HepG2 (cell line): ENCODE results near the gene TTLL1. TPM values are rescaled to one million over a fixed set of nuclear protein-coding genes. Genes with fewer than 3 reads are reported as not detected.

Experiments used
- ATAC-seq: fragments of 200-7000 bp; cut with Tn5 transposase; 3 replicates; pipeline ENCODE4 v1.9.1; 2020; ENCODE audit warnings: mild to moderate bottlenecking, moderate library complexity
- BruUV-seq: library from RNA; stranded (reverse); fragments of 400-500 nt; replicated peaks from 2 replicates; lab custom pipeline; 2021; lab: Mats Ljungman, UMichigan
- CTCF ChIA-PET: fragments of 300-600 bp; formaldehyde crosslinking; extraction: SDS; loops from one replicate; lab custom pipeline; 2021; ENCODE audit warnings: low total read pairs, inconsistent platforms, low intra/inter-chr PET ratio; lab: Yijun Ruan, JAX
- POLR2A ChIA-PET: fragments of 350-600 bp; sonication (Branson Sonifier 250); formaldehyde crosslinking; loops from one replicate; lab custom pipeline; 2020; ENCODE audit warnings: antibody characterized with exemption, inconsistent platforms; lab: Yijun Ruan, JAX
- DNase-seq: peaks from one replicate; pipeline ENCODE4 v3.0.0-alpha.2; 2015; ENCODE audit warnings: low spot score
- FAIRE-seq: peaks from 3 replicates; lab custom pipeline; 2011; peaks lifted over from hg19 to GRCh38; lab: Jason Lieb, UNC
- H2AFZ ChIP-seq: one replicate; pipeline ENCODE4 v1.6.1; 2011; ENCODE audit warnings: low read length, inconsistent platforms
- H3K27ac ChIP-seq: fragments of 300-600 bp; 3 replicates; pipeline ENCODE4 v1.8.0; 2011; ENCODE audit warnings: mixed run types, mild to moderate bottlenecking, mixed read lengths, low read length, inconsistent platforms; ENCODE audit not compliant: insufficient read depth; ENCODE audit errors: extremely low read length
- H3K27me3 ChIP-seq, 2 experiments: fragments of 200-600 bp in 1 of 2; 2 replicates in 1 of 2; 3 replicates in 1 of 2; pipeline versions ENCODE4 v1.6.0 to v1.8.0; 2011; ENCODE audit warnings: low read length in 2 of 2, mild to moderate bottlenecking in 2 of 2, moderate library complexity in 2 of 2, inconsistent platforms in 1 of 2; ENCODE audit not compliant: insufficient read depth in 2 of 2, control insufficient read depth in 1 of 2
- H3K36me3 ChIP-seq, 2 experiments: fragments of 200-600 bp in 1 of 2; replicated peaks in 1 of 2; 2 replicates in 1 of 2; 3 replicates in 1 of 2; pipeline versions ENCODE4 v1.5.1 to v1.8.0; 2011; ENCODE audit warnings: low read length in 2 of 2, inconsistent platforms in 1 of 2; ENCODE audit not compliant: insufficient read depth in 2 of 2, control insufficient read depth in 1 of 2
- H3K4me1 ChIP-seq: 2 replicates; pipeline ENCODE4 v1.5.1; 2012; ENCODE audit warnings: low read length, inconsistent platforms; ENCODE audit not compliant: insufficient read depth
- H3K4me2 ChIP-seq: 2 replicates; pipeline ENCODE4 v1.6.0; 2011; ENCODE audit warnings: low read depth, low read length, inconsistent platforms
- H3K4me3 ChIP-seq, 3 experiments: fragments of 200-600 bp in 1 of 3; sonication (generic), shearing (Covaris generic) in 1 of 3; replicated peaks in 1 of 3; 2 replicates each; pipeline ENCODE4 v1.5.1; 2011 to 2016; ENCODE audit warnings: low read length in 3 of 3, inconsistent platforms in 2 of 3, low read depth in 2 of 3, mild to moderate bottlenecking in 2 of 3, control low read depth in 1 of 3, mixed read lengths in 1 of 3; ENCODE audit not compliant: insufficient read depth in 1 of 3
- H3K79me2 ChIP-seq: one replicate; pipeline ENCODE4 v1.6.1; 2011; ENCODE audit warnings: low read length, inconsistent platforms; ENCODE audit not compliant: insufficient read depth
- H3K9ac ChIP-seq: 2 replicates; pipeline ENCODE4 v1.6.0; 2011; ENCODE audit warnings: mild to moderate bottlenecking, low read depth, low read length, inconsistent platforms; ENCODE audit not compliant: insufficient read depth
- H3K9me3 ChIP-seq: 2 replicates; pipeline ENCODE4 v1.5.1; 2012; ENCODE audit warnings: mild to moderate bottlenecking, low read length
- H4K20me1 ChIP-seq: 2 replicates; pipeline ENCODE4 v1.6.0; 2011; ENCODE audit warnings: inconsistent platforms, mild to moderate bottlenecking, low read length, moderate library complexity; ENCODE audit not compliant: insufficient read depth
- CBFB ChIP-seq: sonication (generic); formaldehyde crosslinking; IDR thresholded peaks from 2 replicates; pipeline ENCODE4 v1.4.0; 2020; ENCODE audit warnings: missing genetic modification reagents
- DMAP1 ChIP-seq: IDR thresholded peaks from 2 replicates; pipeline ENCODE4 v1.6.1; 2016
- DR1 ChIP-seq: sonication (generic); formaldehyde crosslinking; IDR thresholded peaks from 2 replicates; pipeline ENCODE4 v1.8.0; 2021; ENCODE audit warnings: mild to moderate bottlenecking, missing genetic modification reagents, inconsistent platforms
- E2F5 ChIP-seq: sonication (generic); formaldehyde crosslinking; conservative IDR thresholded peaks from 2 replicates; pipeline ENCODE4 v1.4.0; 2020; ENCODE audit warnings: missing genetic modification reagents
- GFI1 ChIP-seq: sonication (generic); formaldehyde crosslinking; IDR thresholded peaks from 2 replicates; pipeline ENCODE4 v1.5.0; 2020; ENCODE audit warnings: missing genetic modification reagents, mild to moderate bottlenecking, borderline replicate concordance
- KAT2B ChIP-seq: fragments of 150-350 bp; IDR thresholded peaks from 2 replicates; pipeline ENCODE4 v1.6.1; 2014; ENCODE audit warnings: low read depth, low read length, borderline replicate concordance
- PAX8 ChIP-seq: sonication (generic); formaldehyde crosslinking; IDR thresholded peaks from 2 replicates; pipeline ENCODE4 v1.8.0; 2022; ENCODE audit warnings: mild to moderate bottlenecking, missing genetic modification reagents, borderline replicate concordance
- PCBP2 ChIP-seq: fragments of 200-400 bp; formaldehyde crosslinking; optimal IDR thresholded peaks from 2 replicates; pipeline ENCODE3; 2018; ENCODE audit warnings: low read length, low read depth; ENCODE audit not compliant: poor library complexity, severe bottlenecking
- RBM22 ChIP-seq: fragments of 200-400 bp; formaldehyde crosslinking; optimal IDR thresholded peaks from 2 replicates; pipeline ENCODE3; 2017; ENCODE audit warnings: mild to moderate bottlenecking, low read length, moderate library complexity
- SIX1 ChIP-seq: sonication (generic); formaldehyde crosslinking; IDR thresholded peaks from 2 replicates; pipeline ENCODE4 v1.4.0; 2020; ENCODE audit warnings: missing genetic modification reagents, borderline replicate concordance
- ZBTB8A ChIP-seq: sonication (generic); formaldehyde crosslinking; IDR thresholded peaks from 2 replicates; pipeline ENCODE4 v1.4.0; 2020; ENCODE audit warnings: mild to moderate bottlenecking, low read depth, missing genetic modification reagents, borderline replicate concordance
- ZFP36 ChIP-seq: fragments of 150-350 bp; IDR thresholded peaks from 2 replicates; pipeline ENCODE4 v1.6.1; 2018; ENCODE audit warnings: borderline replicate concordance, low read length, low read depth; ENCODE audit not compliant: partially characterized antibody
- ZMAT3 ChIP-seq: sonication (generic); formaldehyde crosslinking; conservative IDR thresholded peaks from 2 replicates; pipeline ENCODE4 v1.7.0; 2021; ENCODE audit warnings: missing genetic modification reagents
- ZNF260 ChIP-seq: sonication (generic); formaldehyde crosslinking; IDR thresholded peaks from 2 replicates; pipeline ENCODE4 v1.4.0; 2020; ENCODE audit warnings: missing genetic modification reagents, low read depth, mild to moderate bottlenecking, borderline replicate concordance
- ZNF350 ChIP-seq: sonication (generic); formaldehyde crosslinking; IDR thresholded peaks from 2 replicates; pipeline ENCODE4 v1.4.0; 2020; ENCODE audit warnings: mild to moderate bottlenecking, low read depth, missing genetic modification reagents, borderline replicate concordance
- ZNF615 ChIP-seq: sonication (generic); formaldehyde crosslinking; IDR thresholded peaks from 2 replicates; pipeline ENCODE4 v1.5.0; 2020; ENCODE audit warnings: mild to moderate bottlenecking, missing genetic modification reagents, borderline replicate concordance
- WGBS: methylation state at CpG from one replicate; pipeline ENCODE4 v1.1.6; 2017; ENCODE audit warnings: low lambda C conversion rate; 5-methylcytosine and 5-hydroxymethylcytosine counted together
- in situ Hi-C: cut with HindIII; loops from 2 replicates; pipeline ENCODE4 v1.10.0; 2017; ENCODE audit warnings: low pct_unique_long_range_greater_than_20kb; ENCODE audit not compliant: extremely low pct_ligation_motif_present
- intact Hi-C: fragments of 100-400 bp; cut with micrococcal nuclease; formaldehyde crosslinking; loops from one replicate; pipeline ENCODE4 v1.10.0; 2022; ENCODE audit not compliant: unreplicated experiment
- polyA plus RNA-seq, 8 experiments: library from polyadenylated mRNA; depleted of rRNA in 3 of 8; stranded (reverse) in 7 of 8; unstranded in 1 of 8; fragments of >200 nt; fragmentation: Illumina TruSeq in 4 of 8; extraction: Trizol in 4 of 8; gene quantifications; 2 replicates each; pipeline versions ENCODE4 v1.2.1 to v1.2.3, GENCODE V29; 2011 to 2016; ENCODE audit warnings: low read depth in 4 of 8, missing spikeins in 1 of 8, mixed read lengths in 1 of 8; ENCODE audit not compliant: insufficient read depth in 1 of 8
- total RNA-seq, 5 experiments: library from RNA; depleted of rRNA; stranded (reverse); fragments of >200 nt; fragmentation: Illumina TruSeq; extraction: Trizol; gene quantifications; 2 replicates each; pipeline ENCODE4 v1.2.3, GENCODE V29; 2016; ENCODE audit warnings: low read depth in 1 of 5
- TF ChIP-seq, protein P1 (sequence below): sonication (generic); formaldehyde crosslinking; IDR thresholded peaks from 2 replicates; pipeline ENCODE4 v1.5.0; 2020; ENCODE audit warnings: mild to moderate bottlenecking, low read depth, missing genetic modification reagents, borderline replicate concordance
- TF ChIP-seq, protein P2 (sequence below): sonication (generic); formaldehyde crosslinking; IDR thresholded peaks from 2 replicates; pipeline ENCODE4 v1.8.0; 2022; ENCODE audit warnings: missing genetic modification reagents, mild to moderate bottlenecking, borderline replicate concordance

Gene TTLL1
- total and polyA plus RNA-seq, 2 of the 13 experiments (the other 11 are each of a cell fraction or from before 2014, with no cell fraction given), result 1.6 to 5.3 TPM

GRCh38 chr22:43101306-43101705 lies 12.1 kb upstream of the TTLL1 start:
- FAIRE-seq (no peak), DNase-seq (no peak), ATAC-seq (no peak)
- no TSS peak for BruUV-seq
- H3K4me2 ChIP-seq, result peak overlapping the region; percentile 16
- H3K27ac ChIP-seq, result no peak overlapping the region
- TF ChIP-seq ZNF615 (CRISPR knock-in tag), result no peak
- no peak for TF ChIP-seq ZMAT3
- no peak for TF ChIP-seq CBFB (CRISPR knock-in tag)
- TF ChIP-seq ZNF260 (CRISPR knock-in tag), result no peak
- ChIA-PET POLR2A (interaction anchor here (1.2 kb wide), 1 partner anchor 11 kb away, joined by 3 read pairs; no protein-coding TSS in a partner anchor), CTCF (no interaction called here)
- peaks cover 50% of the 10 kb centered on the region for H3K4me1 ChIP-seq
- H3K27me3 ChIP-seq, result no peaks in the 10 kb centered on the region
- H4K20me1 ChIP-seq, result no peaks in the 10 kb centered on the region
- H3K9ac ChIP-seq, result no peak overlapping the region
- H2AFZ ChIP-seq, result no peak overlapping the region
- H3K4me3 ChIP-seq, result no peak overlapping the region
- no peaks in the 10 kb centered on the region for H3K36me3 ChIP-seq
- intact Hi-C loops (no loop called here), in situ Hi-C loops (no loop called here)
- H3K79me2 ChIP-seq, result no peaks in the 10 kb centered on the region
- 64% methylated on average over 2 of the region's 7 CpGs for WGBS
- H3K9me3 ChIP-seq, result peaks cover 10% of the 10 kb centered on the region

DNA sequence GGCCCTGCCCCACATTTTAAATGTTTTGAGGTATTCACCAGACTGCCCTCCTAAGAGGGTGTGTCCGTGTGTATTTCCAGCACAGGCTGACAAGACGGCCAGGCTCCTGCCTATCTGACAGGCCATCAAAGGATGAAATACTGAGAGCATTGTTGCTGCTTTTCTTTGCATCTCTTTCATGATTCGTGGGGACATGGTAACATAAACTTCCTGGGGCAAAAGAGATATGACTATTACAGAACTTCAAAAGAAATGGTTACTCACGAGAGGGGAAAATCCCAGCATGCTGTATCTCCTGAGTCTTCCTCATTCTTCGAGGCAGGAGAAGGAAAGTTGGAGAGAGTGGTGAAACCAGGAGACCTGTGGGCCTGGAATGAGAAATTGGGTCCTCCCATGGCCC lies 11.0 kb upstream of the TTLL1 start:
- Histone ChIP-seq H2AFZ (no peak overlapping the region), H3K9ac (no peak overlapping the region), H3K4me3 (no peak overlapping the region), H3K27ac (no peak overlapping the region), H3K79me2 (no peaks in the 10 kb centered on the region), H4K20me1 (no peaks in the 10 kb centered on the region), H3K27me3 (no peaks in the 10 kb centered on the region), H3K9me3 (peaks cover 11% of the 10 kb centered on the region), H3K4me2 (no peak overlapping the region), H3K4me1 (peaks cover 53% of the 10 kb centered on the region), H3K36me3 (no peaks in the 10 kb centered on the region)
- no peak for ATAC-seq
- in situ Hi-C loops, result no loop called here
- intact Hi-C loops, result no loop called here
- BruUV-seq, result no TSS peak
- 4% methylated on average over 4 of the region's 5 CpGs for WGBS
- DNase-seq, result peak; percentile 51
- ChIA-PET POLR2A (no interaction called here), CTCF (no interaction called here)
- no peak for FAIRE-seq
- TF ChIP-seq DMAP1 (CRISPR knock-in tag) (no peak), PCBP2 (no peak), E2F5 (CRISPR knock-in tag) (no peak), KAT2B (no peak), DR1 (CRISPR knock-in tag) (no peak), ZBTB8A (CRISPR knock-in tag) (no peak), RBM22 (no peak), SIX1 (no peak), ZFP36 (no peak), GFI1 (no peak), ZNF350 (no peak), PAX8 (CRISPR knock-in tag) (no peak)
- TF ChIP-seq, protein P1, sequence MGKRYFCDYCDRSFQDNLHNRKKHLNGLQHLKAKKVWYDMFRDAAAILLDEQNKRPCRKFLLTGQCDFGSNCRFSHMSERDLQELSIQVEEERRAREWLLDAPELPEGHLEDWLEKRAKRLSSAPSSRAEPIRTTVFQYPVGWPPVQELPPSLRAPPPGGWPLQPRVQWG (CRISPR knock-in tag), result no peak
- TF ChIP-seq, protein P2, sequence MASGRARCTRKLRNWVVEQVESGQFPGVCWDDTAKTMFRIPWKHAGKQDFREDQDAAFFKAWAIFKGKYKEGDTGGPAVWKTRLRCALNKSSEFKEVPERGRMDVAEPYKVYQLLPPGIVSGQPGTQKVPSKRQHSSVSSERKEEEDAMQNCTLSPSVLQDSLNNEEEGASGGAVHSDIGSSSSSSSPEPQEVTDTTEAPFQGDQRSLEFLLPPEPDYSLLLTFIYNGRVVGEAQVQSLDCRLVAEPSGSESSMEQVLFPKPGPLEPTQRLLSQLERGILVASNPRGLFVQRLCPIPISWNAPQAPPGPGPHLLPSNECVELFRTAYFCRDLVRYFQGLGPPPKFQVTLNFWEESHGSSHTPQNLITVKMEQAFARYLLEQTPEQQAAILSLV, result no peak
